NCI-H1092 treated with DMSO at 0.1 percent for 48 hours (cell line): Measurements from ENCODE around the gene TMEM212.
"Not testable (repeated sequence)": the region's sequence is repeated elsewhere in the genome, so short reads cannot be mapped to it uniquely, and the experiment has no call there.

Source experiments
- DNase-seq: peaks from one replicate; lab custom pipeline; 2025; lab: John Stamatoyannopoulos, UW

The TMEM212 gene

DNA sequence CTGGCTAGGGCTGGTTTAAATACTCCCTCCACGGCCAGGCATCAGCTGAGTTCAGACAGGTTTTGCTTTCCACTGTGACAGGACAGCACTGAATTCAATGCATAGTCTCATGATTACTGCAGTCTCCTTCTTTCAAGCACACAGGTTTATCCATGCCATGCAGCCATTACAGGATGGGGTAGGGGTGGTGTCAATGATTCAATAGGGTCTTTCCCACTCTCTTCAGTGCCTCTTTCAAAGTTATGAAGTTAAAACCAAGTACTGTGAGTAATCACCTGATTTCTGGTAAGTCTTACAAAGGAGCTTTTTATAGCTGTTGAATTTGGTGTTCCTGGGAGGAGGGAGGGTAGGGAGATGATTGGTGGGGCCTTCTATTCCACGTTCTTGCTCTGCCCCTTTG lies 47.2 kb downstream of the TMEM212 start:
- DNase-seq: no peak

DNA sequence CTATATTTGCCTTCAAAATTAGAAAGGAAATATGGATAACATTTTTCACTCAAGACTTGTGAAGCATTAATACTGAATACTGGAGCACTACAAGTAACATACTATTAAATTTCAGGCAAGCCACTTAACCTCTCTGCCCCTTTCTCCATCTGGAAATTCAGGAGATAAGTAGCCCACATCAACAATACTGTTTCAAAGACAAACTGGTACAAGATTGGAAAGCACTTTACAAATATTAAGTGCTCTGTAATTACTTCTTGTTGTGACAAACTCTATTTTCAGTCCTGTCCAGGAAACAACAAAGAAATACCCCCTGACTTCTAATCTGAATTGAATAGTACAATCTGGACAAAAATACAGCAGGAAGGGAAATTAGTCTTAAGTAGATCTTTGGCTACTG lies 49.3 kb downstream of the TMEM212 start:
- no peak for DNase-seq

DNA sequence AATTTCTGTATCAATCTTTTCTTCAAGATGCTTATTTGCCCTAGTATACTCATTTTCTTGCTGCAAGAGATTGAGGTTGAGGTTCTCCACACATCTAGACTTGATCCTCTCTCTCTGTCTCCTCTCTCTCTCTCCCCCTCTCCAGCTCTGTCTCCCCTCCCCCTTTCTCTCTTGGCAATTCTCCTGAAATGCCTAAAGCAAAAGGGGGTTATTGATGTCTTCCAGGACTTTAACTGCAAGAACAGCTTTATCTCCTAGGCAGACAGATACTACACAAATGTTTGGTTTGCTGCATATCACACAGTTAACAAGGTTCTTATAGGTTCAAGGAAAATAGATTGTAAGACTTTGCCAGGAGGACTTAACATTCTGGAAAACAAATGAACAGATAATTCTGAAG lies 52.1 kb downstream of the TMEM212 start:
- DNase-seq: no peak

GRCh38 chr3:171895900-171896299 lies 52.8 kb downstream of the TMEM212 start:
- DNase-seq: no peak

DNA sequence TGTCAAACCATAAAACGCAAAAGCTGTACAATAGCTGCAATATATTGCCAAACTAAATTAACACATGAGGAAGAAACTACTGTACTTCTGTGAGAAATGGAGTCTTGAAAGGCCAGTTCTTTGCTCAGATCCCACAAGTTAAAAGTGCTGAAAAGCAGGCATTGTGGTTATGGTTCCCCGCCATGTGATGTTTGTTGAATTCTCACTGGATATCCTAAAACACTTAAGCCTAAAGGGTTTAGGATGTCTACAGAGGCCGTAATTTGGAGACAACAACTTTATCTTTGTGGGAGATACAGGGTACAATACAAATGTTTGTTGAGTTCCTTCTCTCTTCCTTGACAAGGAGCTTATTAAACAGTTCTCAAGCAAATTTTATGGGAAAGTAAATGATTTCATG lies 53.2 kb downstream of the TMEM212 start:
- no peak for DNase-seq

GRCh38 chr3:171898192-171898591 lies 55.0 kb downstream of the TMEM212 start:
- DNase-seq: no peak

- DNase-seq: no peak
Measured at GRCh38 chr3:171900446-171900845, 57.3 kb downstream of the TMEM212 start.

DNA sequence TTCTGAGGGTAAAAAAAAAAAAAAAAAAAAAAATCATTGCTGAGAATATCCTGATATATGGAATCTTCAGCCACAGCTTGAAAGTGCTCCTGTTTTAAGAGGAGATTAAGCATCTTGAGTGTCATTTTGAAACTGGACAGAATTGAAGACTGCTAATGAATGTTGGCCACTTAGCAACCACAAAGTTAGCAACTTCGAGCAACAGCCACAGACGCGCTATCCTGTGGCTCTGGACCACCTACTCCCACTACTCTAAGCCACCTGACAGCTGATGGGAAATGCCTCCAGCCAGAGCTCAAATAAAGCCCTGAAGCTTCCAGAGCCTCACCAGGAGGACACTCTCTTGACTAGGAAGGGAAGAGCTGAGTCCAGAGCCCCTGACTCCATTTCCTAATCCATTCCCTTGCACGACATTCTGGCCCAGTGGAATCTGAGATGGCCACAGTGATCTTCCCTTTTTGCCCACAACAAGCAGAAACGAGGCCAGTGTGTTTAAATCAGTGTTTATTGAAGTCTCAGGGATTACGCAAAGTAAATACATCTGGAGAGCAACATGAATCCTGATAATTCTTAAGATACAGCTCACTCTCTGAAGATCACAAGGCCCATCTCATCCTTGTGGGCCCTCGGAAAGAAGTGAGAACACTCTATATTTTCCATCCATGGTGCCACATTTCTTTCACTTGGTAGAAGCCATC lies 58.6 kb downstream of the TMEM212 start:
- DNase-seq: no peak

GRCh38 chr3:171904829-171905228 lies 61.7 kb downstream of the TMEM212 start:
- no peak for DNase-seq

- DNase-seq: not testable (repeated sequence)
Measured at GRCh38 chr3:171906503-171906902, 63.4 kb downstream of the TMEM212 start.

DNA sequence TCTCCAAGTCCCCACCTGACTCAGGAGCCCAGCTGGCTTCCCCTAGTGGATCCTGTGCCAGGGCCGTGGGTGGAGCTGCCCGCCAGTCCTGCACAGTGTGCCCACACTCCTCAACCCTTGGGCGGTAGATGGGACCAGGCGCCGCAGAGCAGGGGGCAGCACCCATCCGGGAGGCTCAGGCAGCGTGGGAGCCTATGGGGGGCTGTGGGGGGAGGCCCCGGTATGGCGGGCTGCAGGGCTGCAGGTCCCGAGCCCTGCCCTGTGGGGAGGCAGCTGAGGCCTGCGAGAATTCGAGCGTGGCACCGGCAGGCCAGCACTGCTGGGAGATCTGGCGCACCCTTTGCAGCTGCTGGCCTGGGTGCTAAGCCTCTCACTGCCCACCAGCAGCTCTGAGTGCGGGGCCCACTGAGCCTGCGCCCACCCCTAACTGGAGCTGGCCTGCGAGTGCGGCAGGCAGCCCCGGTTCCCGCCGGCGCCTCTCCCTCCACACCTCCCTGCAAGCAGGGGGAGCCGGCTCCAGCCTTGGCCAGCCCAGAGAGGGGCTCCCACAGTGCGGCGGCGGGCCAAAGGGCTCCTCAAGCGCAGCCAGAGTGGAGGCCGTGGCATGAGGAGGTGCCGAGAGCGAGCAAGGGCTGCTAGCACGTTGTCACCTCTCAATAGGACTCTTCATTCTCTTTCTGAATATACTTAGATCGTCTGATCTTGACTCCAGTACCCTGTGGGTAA lies 64.0 kb downstream of the TMEM212 start:
- DNase-seq: no peak

- DNase-seq: no peak
Measured at GRCh38 chr3:171907761-171908160, 64.6 kb downstream of the TMEM212 start.

GRCh38 chr3:171908731-171909130 lies 65.6 kb downstream of the TMEM212 start:
- DNase-seq: no peak
